Nephron (organoid): ENCODE measurements around the gene SPEG.
A peak's percentile ranks its signal among the peaks of the same experiment; 100 is the strongest.

Experiments used
- H3K27ac Mint-ChIP-seq, 3 experiments: 2 replicates each; pipeline ENCODE4 v1.8.0; 2020; ENCODE audit warnings: mixed read lengths in 3 of 3, mild to moderate bottlenecking in 2 of 3, moderate library complexity in 1 of 3
- H3K27me3 Mint-ChIP-seq: 2 replicates; pipeline ENCODE4 v1.8.0; 2021; ENCODE audit warnings: low read depth, mild to moderate bottlenecking, moderate library complexity, mixed read lengths
- H3K36me3 Mint-ChIP-seq: 2 replicates; pipeline ENCODE4 v1.8.0; 2020; ENCODE audit warnings: low read depth, mixed read lengths
- H3K4me1 Mint-ChIP-seq: 2 replicates; pipeline ENCODE4 v1.8.0; 2020; ENCODE audit warnings: mixed read lengths
- H3K4me3 Mint-ChIP-seq, 3 experiments: 2 replicates each; pipeline ENCODE4 v1.8.0; 2020; ENCODE audit warnings: mild to moderate bottlenecking in 3 of 3, mixed read lengths in 3 of 3, moderate library complexity in 2 of 3
- H3K9me3 Mint-ChIP-seq: 2 replicates; pipeline ENCODE4 v1.8.0; 2020; ENCODE audit warnings: mixed read lengths
- TF ChIP-seq, protein P1 (sequence below), 3 experiments: fragments of 200-600 bp; sonication (generic); IDR thresholded peaks; one replicate each; pipeline ENCODE4 v1.5.0; 2021; ENCODE audit warnings: antibody characterized with exemption in 3 of 3; ENCODE audit not compliant: unreplicated experiment in 3 of 3

SPEG gene

DNA sequence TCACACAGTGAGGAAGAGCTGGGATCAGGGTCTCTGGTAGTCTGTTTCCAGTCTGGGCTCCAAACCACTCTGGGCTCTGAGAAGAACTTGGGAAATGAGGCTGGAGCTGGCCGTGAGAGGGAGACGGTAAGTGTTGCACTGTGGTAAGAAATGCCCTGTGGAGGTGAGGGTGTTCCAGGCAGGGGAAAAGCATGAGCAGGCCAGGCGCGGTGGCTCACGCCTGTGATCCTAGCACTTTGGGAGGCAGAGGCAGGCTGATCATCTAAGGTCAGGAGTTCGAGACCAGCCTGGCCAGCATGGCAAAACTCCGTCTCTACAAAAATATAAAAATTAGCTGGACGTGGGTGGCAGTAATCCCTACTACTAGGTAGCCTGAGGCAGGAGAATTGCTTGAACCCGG is 30.8 kb upstream of the SPEG start:
- TF ChIP-seq, protein P1, sequence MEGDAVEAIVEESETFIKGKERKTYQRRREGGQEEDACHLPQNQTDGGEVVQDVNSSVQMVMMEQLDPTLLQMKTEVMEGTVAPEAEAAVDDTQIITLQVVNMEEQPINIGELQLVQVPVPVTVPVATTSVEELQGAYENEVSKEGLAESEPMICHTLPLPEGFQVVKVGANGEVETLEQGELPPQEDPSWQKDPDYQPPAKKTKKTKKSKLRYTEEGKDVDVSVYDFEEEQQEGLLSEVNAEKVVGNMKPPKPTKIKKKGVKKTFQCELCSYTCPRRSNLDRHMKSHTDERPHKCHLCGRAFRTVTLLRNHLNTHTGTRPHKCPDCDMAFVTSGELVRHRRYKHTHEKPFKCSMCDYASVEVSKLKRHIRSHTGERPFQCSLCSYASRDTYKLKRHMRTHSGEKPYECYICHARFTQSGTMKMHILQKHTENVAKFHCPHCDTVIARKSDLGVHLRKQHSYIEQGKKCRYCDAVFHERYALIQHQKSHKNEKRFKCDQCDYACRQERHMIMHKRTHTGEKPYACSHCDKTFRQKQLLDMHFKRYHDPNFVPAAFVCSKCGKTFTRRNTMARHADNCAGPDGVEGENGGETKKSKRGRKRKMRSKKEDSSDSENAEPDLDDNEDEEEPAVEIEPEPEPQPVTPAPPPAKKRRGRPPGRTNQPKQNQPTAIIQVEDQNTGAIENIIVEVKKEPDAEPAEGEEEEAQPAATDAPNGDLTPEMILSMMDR (IDR thresholded peaks at IDR 0.05; ENCODE audit: unreplicated experiment in 3 of 3), result no peak
- Mint-ChIP-seq H3K4me1 (peaks cover 77% of the 10 kb centered on the region), H3K9me3 (no peaks in the 10 kb centered on the region), H3K27me3 (peaks cover 7% of the 10 kb centered on the region), H3K36me3 (no peaks in the 10 kb centered on the region), H3K27ac (peak overlapping the region; percentile 71 to 78 (median 72)), H3K4me3 (peak overlapping the region in 1 of 3 experiments; percentile 9)

DNA sequence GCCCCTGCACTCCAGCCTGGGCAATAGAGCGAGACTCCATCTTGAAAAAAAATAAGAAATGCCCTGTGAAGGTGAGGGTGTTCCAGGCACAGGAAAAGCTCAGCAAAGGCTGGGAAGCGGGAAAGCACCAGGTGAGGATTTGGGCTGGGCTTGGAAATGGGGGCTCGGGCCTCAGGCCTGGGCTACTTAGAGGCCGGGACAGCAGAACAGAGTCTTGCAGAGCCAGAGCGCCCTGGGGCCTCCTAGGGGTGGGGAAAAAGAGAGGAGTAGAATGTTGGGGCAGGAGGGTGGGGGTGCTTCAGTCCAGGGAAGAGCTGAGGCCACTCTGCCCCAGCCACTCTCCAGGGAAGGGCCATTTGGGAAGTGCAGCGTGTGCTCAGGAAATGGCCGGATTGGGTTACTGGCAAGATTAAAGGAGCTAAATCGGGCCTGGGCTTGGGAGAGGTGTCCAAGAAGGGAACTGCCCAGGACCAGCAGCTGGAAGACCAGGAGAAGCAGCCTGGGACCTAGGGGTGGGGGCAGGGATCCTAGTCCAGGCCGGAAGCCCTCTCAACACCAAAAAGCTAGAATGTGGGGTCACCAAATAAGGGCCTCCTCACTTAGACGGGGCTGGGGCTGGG is 30.2 kb upstream of the SPEG start:
- peaks cover 81% of the 10 kb centered on the region for H3K4me1 Mint-ChIP-seq
- peaks cover 7% of the 10 kb centered on the region for H3K27me3 Mint-ChIP-seq
- peak overlapping the region in 2 of 3 experiments; percentile 53 to 70 for H3K4me3 Mint-ChIP-seq

DNA sequence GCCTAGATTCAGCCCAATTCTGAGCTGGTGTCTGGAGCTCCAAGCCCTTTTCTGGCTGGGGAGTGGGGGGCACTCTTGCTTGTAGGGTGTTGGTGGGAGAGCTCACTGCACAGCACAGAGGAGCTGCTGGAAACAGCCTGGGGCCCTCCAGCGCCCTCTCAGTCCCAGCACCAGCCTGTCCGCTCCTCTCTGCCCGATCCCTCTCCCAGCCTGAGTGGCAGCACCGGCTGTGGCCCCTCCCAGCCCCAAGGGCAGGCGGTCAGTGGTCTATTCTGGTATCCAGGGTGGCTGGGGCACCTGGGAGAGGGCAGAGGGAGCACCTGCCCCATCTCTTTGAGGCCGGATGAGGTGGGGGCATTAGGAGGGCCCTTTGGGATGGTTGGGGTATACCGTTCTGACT is 29.7 kb upstream of the SPEG start:
- H3K27me3 Mint-ChIP-seq, result peaks cover 7% of the 10 kb centered on the region
- TF ChIP-seq, protein P1 (IDR thresholded peaks at IDR 0.05; ENCODE audit: unreplicated experiment in 3 of 3), result no peak
- peak overlapping the region; percentile 71 to 82 (median 78) for H3K27ac Mint-ChIP-seq
- peak overlapping the region in 1 of 3 experiments; percentile 70 for H3K4me3 Mint-ChIP-seq
- H3K36me3 Mint-ChIP-seq, result no peaks in the 10 kb centered on the region
- peaks cover 85% of the 10 kb centered on the region for H3K4me1 Mint-ChIP-seq
- no peaks in the 10 kb centered on the region for H3K9me3 Mint-ChIP-seq

More for the DNA sequence above, 30.2 kb upstream of the SPEG start:
- Mint-ChIP-seq H3K27ac (peak overlapping the region; percentile 71 to 82 (median 78)), H3K36me3 (no peaks in the 10 kb centered on the region), H3K9me3 (no peaks in the 10 kb centered on the region)
- TF ChIP-seq, protein P1 (IDR thresholded peaks at IDR 0.05; ENCODE audit: unreplicated experiment in 3 of 3), result no peak

DNA sequence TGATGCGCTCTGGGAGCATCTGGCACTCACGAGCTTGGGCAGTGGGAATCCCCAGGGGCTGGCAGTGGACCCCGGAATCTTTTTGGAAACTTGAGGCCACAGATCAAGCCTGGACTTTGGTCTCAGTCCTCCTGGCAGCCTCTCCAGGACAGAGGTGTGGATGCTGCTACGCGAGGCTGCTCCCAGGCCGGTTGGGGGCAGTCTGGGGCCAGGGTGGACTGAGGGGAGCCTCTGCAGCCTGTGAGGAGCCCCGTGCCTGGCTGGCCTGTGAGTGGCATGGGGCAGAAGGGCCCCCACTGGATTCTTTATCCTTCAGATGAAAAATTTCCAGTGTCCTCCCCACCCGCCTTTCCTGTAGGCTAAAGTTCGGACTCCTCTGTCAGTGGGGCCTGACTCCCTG is 29.2 kb upstream of the SPEG start:
- TF ChIP-seq, protein P1 (IDR thresholded peaks at IDR 0.05; ENCODE audit: unreplicated experiment in 3 of 3), result no peak
- peaks cover 7% of the 10 kb centered on the region for H3K27me3 Mint-ChIP-seq
- no peaks in the 10 kb centered on the region for H3K36me3 Mint-ChIP-seq
- peak overlapping the region in 1 of 3 experiments; percentile 17 for H3K4me3 Mint-ChIP-seq
- H3K9me3 Mint-ChIP-seq, result no peaks in the 10 kb centered on the region
- peak overlapping the region; percentile 71 to 82 (median 78) for H3K27ac Mint-ChIP-seq
- peaks cover 83% of the 10 kb centered on the region for H3K4me1 Mint-ChIP-seq

DNA sequence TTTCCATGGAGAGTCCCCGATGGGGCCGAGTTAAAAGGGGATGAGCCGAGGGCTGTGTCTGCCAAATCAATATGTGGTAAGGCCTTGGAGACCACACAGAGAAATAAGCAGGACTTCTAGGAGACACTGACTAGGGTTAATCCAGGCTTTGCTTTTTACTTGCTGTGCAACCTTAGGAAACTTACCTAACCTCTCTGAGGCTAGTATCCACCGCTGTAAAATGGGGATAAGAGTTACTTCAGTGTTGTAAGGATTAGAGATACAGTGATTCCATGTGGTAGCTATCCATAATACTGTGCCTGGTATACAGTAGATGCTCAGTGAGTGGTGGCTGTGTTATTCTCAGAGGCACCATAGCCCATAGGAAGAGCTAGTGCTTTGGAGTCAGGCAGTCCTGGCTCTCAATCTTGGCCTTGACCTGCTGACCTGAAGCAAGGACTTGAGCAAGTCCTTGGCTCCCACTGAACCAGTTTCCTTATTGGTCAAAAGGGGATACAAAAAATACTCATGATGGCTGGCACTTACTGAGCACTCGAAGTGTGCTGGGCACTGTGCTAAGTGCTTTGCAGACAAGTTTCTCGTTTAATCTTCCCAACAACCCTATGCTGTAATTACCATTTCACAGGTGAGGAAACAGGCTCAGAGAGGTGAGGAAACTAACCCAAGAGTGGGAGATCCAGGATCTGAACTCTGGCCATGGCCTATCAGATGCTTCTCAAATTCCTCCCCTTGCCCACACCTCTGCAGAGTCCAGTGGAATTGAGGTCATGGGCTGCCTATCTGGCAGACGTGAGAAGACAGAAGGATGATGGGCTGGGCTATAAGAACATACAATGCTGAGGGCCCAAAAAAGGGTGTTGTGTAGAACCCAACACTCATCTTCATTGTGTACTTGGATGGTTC is 28.4 kb upstream of the SPEG start:
- H3K4me3 Mint-ChIP-seq, result no peak overlapping the region
- TF ChIP-seq, protein P1 (IDR thresholded peaks at IDR 0.05; ENCODE audit: unreplicated experiment in 3 of 3), result no peak
- no peaks in the 10 kb centered on the region for H3K9me3 Mint-ChIP-seq
- peak overlapping the region; percentile 14 to 87 (median 78) for H3K27ac Mint-ChIP-seq
- H3K4me1 Mint-ChIP-seq, result peaks cover 79% of the 10 kb centered on the region
- H3K27me3 Mint-ChIP-seq, result peaks cover 7% of the 10 kb centered on the region
- no peaks in the 10 kb centered on the region for H3K36me3 Mint-ChIP-seq
